ENCODE measurements around the gene MTRR. TPM values are rescaled to one million over a fixed set of nuclear protein-coding genes. Genes with fewer than 3 reads are reported as not detected.

The MTRR gene
- total and polyA plus RNA-seq, 11 donors: 9.5 to 42.2 (median 28.7) TPM

GRCh38 chr5:7873216-7873615 lies 4.3 kb downstream of the MTRR start:
- Histone ChIP-seq H3K4me3 (no peak overlapping the region), H3K27me3 (no peaks in the 10 kb centered on the region), H3K4me1 (peaks cover 0 to 39% (median 16%) of the 10 kb centered on the region in 12 donors), H3K36me3 (peaks cover 0 to 59% (median 47%) of the 10 kb centered on the region in 9 donors), H3K27ac (peak overlapping the region in 1 of 12 donors; percentile 3), H3K9me3 (no peaks in the 10 kb centered on the region)
- no peak for ATAC-seq
- intact Hi-C loops (cut with DNase I): no loop called here
- TF ChIP-seq POLR2A (IDR thresholded peaks at IDR 0.05) (no peak), CTCF (IDR thresholded peaks at IDR 0.05) (no peak)
- WGBS, 4 donors: 70 to 83% (median 78%) methylated on average over 9 of the region's 9 CpGs
- no peak for DNase-seq

DNA sequence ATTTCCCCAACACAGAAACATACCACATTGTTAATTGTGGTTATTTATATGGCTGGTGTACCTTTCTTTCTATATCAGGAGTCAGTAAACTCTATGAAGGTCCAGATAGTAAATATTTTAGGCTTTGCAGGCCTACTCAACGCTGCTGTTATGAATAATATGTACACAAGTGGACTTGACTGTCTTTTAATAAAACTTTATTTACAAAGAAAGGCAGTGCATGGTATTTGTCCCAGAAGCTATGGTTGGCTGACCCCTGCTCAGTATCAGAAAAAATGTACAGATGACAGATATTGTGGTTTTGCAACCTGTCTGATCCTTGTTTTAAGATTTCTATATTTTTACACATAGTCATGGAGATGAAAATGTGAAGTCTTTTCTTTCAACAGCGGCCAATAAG lies 5.7 kb downstream of the MTRR start:
- intact Hi-C loops (cut with DNase I): no loop called here
- H3K27me3 ChIP-seq: no peaks in the 10 kb centered on the region
- ATAC-seq: no peak
- no peak overlapping the region for H3K4me3 ChIP-seq
- peaks cover 0 to 46% (median 15%) of the 10 kb centered on the region in 12 donors for H3K4me1 ChIP-seq
- TF ChIP-seq CTCF (IDR thresholded peaks at IDR 0.05) (no peak), POLR2A (IDR thresholded peaks at IDR 0.05) (no peak)
- no peaks in the 10 kb centered on the region for H3K9me3 ChIP-seq
- no peak for DNase-seq
- 96 to 98% (median 98%) methylated on average over 2 of the region's 2 CpGs for WGBS, 4 donors
- H3K27ac ChIP-seq: no peak overlapping the region
- peaks cover 0 to 74% (median 61%) of the 10 kb centered on the region in 9 donors for H3K36me3 ChIP-seq

DNA sequence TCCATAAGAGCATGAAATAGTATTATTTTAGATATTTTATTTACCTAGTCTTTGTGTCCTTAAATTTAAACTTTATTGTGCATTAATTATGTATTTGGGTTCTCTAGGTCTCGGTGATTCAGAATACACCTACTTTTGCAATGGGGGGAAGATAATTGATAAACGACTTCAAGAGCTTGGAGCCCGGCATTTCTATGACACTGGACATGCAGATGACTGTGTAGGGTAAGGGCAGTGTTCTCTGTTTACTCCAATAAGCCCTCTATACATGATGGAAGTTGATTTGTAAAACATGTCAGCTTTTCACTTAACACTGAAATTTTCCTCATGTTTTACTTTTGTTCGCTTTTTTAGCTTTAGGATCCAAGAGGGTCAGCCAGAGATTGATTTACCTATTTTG lies 6.2 kb downstream of the MTRR start:
- TF ChIP-seq POLR2A (IDR thresholded peaks at IDR 0.05) (no peak), CTCF (IDR thresholded peaks at IDR 0.05) (no peak)
- no peaks in the 10 kb centered on the region for H3K9me3 ChIP-seq
- DNase-seq: no peak
- peaks cover 0 to 79% (median 66%) of the 10 kb centered on the region in 9 donors for H3K36me3 ChIP-seq
- WGBS, 4 donors: 91 to 95% (median 94%) methylated on average over 4 of the region's 4 CpGs
- ATAC-seq: no peak
- intact Hi-C loops (cut with DNase I): no loop called here
- H3K27ac ChIP-seq: no peak overlapping the region
- no peak overlapping the region for H3K4me3 ChIP-seq
- H3K27me3 ChIP-seq: no peaks in the 10 kb centered on the region
- H3K4me1 ChIP-seq: peaks cover 0 to 41% (median 11%) of the 10 kb centered on the region in 12 donors

GRCh38 chr5:7876867-7877266 lies 7.9 kb downstream of the MTRR start:
- ATAC-seq: no peak
- WGBS, 4 donors: 89 to 97% (median 92%) methylated on average over 3 of the region's 3 CpGs
- Histone ChIP-seq H3K4me1 (peaks cover 0 to 25% (median 0%) of the 10 kb centered on the region in 12 donors), H3K9me3 (no peaks in the 10 kb centered on the region), H3K27ac (no peak overlapping the region), H3K4me3 (no peak overlapping the region), H3K36me3 (peaks cover 0 to 93% (median 77%) of the 10 kb centered on the region in 9 donors), H3K27me3 (no peaks in the 10 kb centered on the region)
- intact Hi-C loops (cut with DNase I): no loop called here
- TF ChIP-seq POLR2A (IDR thresholded peaks at IDR 0.05) (no peak), CTCF (IDR thresholded peaks at IDR 0.05) (no peak)
- DNase-seq: no peak
